ENCODE measurements around the gene ANKRD49.

Gene ANKRD49

GRCh38 chr11:94493281-94494125 is at the start of gene ANKRD49, which contains the start of gene MRE11:
TSS of gene ANKRD49 (plus strand) at chr11:94493984. CDS start at chr11:94496694, 2,710 bp downstream.
TSS of gene MRE11 (minus strand) at chr11:94493844. CDS start at chr11:94492801, 1,043 bp downstream.
- DNase-seq (ENCODE audit: low read depth in 2 of 3, low spot score in 2 of 3): peak; percentile 69 to 92 (median 78)

- DNase-seq (ENCODE audit: low read depth in 2 of 3, low spot score in 2 of 3): no peak
Measured at GRCh38 chr11:94445641-94446040, 48.1 kb upstream of the ANKRD49 start.

- DNase-seq (ENCODE audit: low read depth in 2 of 3, low spot score in 2 of 3): no peak
Measured at GRCh38 chr11:94447149-94447548, 46.6 kb upstream of the ANKRD49 start.

GRCh38 chr11:94449029-94449428 is 44.8 kb upstream of the ANKRD49 start:
- no peak for DNase-seq (ENCODE audit: low read depth in 2 of 3, low spot score in 2 of 3)

GRCh38 chr11:94449437-94449836 is 44.3 kb upstream of the ANKRD49 start:
- no peak for DNase-seq (ENCODE audit: low read depth in 2 of 3, low spot score in 2 of 3)

- DNase-seq (ENCODE audit: low read depth in 2 of 3, low spot score in 2 of 3): no peak
Measured at GRCh38 chr11:94450048-94450447, 43.7 kb upstream of the ANKRD49 start.

- no peak for DNase-seq (ENCODE audit: low read depth in 2 of 3, low spot score in 2 of 3)
Measured at GRCh38 chr11:94452988-94453387, 40.8 kb upstream of the ANKRD49 start.

GRCh38 chr11:94454301-94454700 is 39.5 kb upstream of the ANKRD49 start:
- no peak for DNase-seq (ENCODE audit: low read depth in 2 of 3, low spot score in 2 of 3)

GRCh38 chr11:94455861-94456260 is 37.9 kb upstream of the ANKRD49 start:
- no peak for DNase-seq (ENCODE audit: low read depth in 2 of 3, low spot score in 2 of 3)

- no peak for DNase-seq (ENCODE audit: low read depth in 2 of 3, low spot score in 2 of 3)
Measured at GRCh38 chr11:94457118-94458029, 36.4 kb upstream of the ANKRD49 start.

- DNase-seq (ENCODE audit: low read depth in 2 of 3, low spot score in 2 of 3): no peak
Measured at GRCh38 chr11:94459576-94459975, 34.2 kb upstream of the ANKRD49 start.

- DNase-seq (ENCODE audit: low read depth in 2 of 3, low spot score in 2 of 3): no peak
Measured at GRCh38 chr11:94469416-94469815, 24.4 kb upstream of the ANKRD49 start.

GRCh38 chr11:94472916-94473799 is 20.6 kb upstream of the ANKRD49 start:
- no peak for DNase-seq (ENCODE audit: low read depth in 2 of 3, low spot score in 2 of 3)

GRCh38 chr11:94477624-94478023 is 16.2 kb upstream of the ANKRD49 start:
- DNase-seq (ENCODE audit: low read depth in 2 of 3, low spot score in 2 of 3): no peak

GRCh38 chr11:94481342-94481741 is 12.4 kb upstream of the ANKRD49 start:
- DNase-seq (ENCODE audit: low read depth in 2 of 3, low spot score in 2 of 3): no peak

GRCh38 chr11:94486068-94486467 is 7.7 kb upstream of the ANKRD49 start:
- no peak for DNase-seq (ENCODE audit: low read depth in 2 of 3, low spot score in 2 of 3)

GRCh38 chr11:94494126-94494680 is 419 bp downstream of the ANKRD49 start:
- DNase-seq (ENCODE audit: low read depth in 2 of 3, low spot score in 2 of 3): no peak

- DNase-seq (ENCODE audit: low read depth in 2 of 3, low spot score in 2 of 3): no peak
Measured at GRCh38 chr11:94500181-94500580, 6.4 kb downstream of the ANKRD49 start.

GRCh38 chr11:94501522-94501921 is 7.7 kb downstream of the ANKRD49 start:
- no peak for DNase-seq (ENCODE audit: low read depth in 2 of 3, low spot score in 2 of 3)

- DNase-seq (ENCODE audit: low read depth in 2 of 3, low spot score in 2 of 3): no peak
Measured at GRCh38 chr11:94504689-94505293, 11.0 kb downstream of the ANKRD49 start.
